GM21515 (cell line): ENCODE measurements around the gene SMIM13.

Source experiments
- ATAC-seq: cut with Tn5 transposase; IDR thresholded peaks from one replicate; pipeline ENCODE4 v1.9.1; 2021; ENCODE audit not compliant: unreplicated experiment

SMIM13 gene

GRCh38 chr6:11149551-11149950 is 55.9 kb downstream of the SMIM13 start:
- ATAC-seq: no peak

- ATAC-seq: no peak
These were observed 57.9 kb downstream of the SMIM13 start for GRCh38 chr6:11151488-11151887.

GRCh38 chr6:11152581-11152980 is 58.9 kb downstream of the SMIM13 start:
- ATAC-seq: no peak

- no peak for ATAC-seq
These were observed 59.8 kb downstream of the SMIM13 start for GRCh38 chr6:11153447-11153846.

GRCh38 chr6:11155589-11155988 is 62.0 kb downstream of the SMIM13 start:
- no peak for ATAC-seq

GRCh38 chr6:11160199-11160598 is 66.6 kb downstream of the SMIM13 start:
- ATAC-seq: no peak

- no peak for ATAC-seq
These were observed 67.7 kb downstream of the SMIM13 start for GRCh38 chr6:11161031-11161956.

- no peak for ATAC-seq
These were observed 68.6 kb downstream of the SMIM13 start for GRCh38 chr6:11162262-11162661.

GRCh38 chr6:11163932-11164331 is 70.3 kb downstream of the SMIM13 start:
- ATAC-seq: no peak

GRCh38 chr6:11164717-11165646 is 71.3 kb downstream of the SMIM13 start:
- ATAC-seq: no peak

GRCh38 chr6:11166948-11167347 is 73.3 kb downstream of the SMIM13 start:
- ATAC-seq: no peak

- ATAC-seq: no peak
These were observed 74.5 kb downstream of the SMIM13 start for GRCh38 chr6:11168091-11168635.

GRCh38 chr6:11171952-11172351 is 78.3 kb downstream of the SMIM13 start:
- ATAC-seq: no peak

GRCh38 chr6:11172501-11173327 is 79.1 kb downstream of the SMIM13 start:
- no peak for ATAC-seq

GRCh38 chr6:11174242-11174611 is 80.6 kb downstream of the SMIM13 start:
- no peak for ATAC-seq

GRCh38 chr6:11177271-11177670 is 83.6 kb downstream of the SMIM13 start:
- no peak for ATAC-seq

- no peak for ATAC-seq
These were observed 85.4 kb downstream of the SMIM13 start for GRCh38 chr6:11179088-11179418.

- no peak for ATAC-seq
These were observed 86.0 kb downstream of the SMIM13 start for GRCh38 chr6:11179419-11180202.

- no peak for ATAC-seq
These were observed 88.0 kb downstream of the SMIM13 start for GRCh38 chr6:11181478-11182136.
